ENCODE data around the gene PRDX3.
A peak's percentile ranks its signal among the peaks of the same experiment; 100 is the strongest.

The PRDX3 gene

DNA sequence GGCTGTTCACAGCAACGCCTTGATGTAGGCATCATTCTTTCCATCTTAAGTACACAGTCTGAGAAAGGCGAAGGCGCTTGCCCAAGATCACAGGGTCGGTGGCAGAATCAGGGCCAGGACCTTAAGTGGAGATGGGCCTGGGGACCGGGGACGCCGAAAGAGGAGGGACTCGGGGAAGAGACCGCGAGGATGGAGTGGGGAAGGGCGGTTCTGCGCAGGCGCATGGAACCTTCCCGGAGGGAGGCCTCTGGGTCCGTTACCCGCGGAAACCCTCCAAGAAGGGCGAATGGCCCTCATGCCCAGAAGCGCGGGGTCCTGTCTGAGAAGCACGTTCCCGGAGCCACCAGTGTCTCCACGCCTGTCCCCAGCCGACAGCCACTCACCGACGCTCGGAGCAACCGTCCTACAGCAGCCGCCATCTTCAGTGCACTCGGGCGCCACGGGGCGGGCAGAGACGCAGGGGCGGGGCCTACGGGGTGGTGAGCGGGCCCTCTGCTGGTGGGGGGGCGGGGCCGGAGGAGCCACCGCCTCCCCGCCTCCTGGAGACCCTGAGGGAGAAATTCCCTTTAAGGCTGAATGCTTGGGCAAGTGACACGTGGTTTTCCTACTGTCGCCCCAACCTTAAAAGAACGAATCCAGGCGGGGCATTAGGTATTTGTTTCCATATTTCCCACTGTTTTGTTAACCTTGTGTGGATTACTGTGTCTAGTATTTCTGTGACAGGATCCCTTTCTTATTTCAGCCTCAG lies at the start of gene PRDX3:
PRDX3 (minus strand) TSS at position 441 of the 748 bp plus-strand sequence; CDS start at position 419, 22 bp downstream.
- peak; percentile 63 for TF ChIP-seq CTCF (IDR thresholded peaks at IDR 0.05)
- no peaks in the 10 kb centered on the region for H3K27me3 ChIP-seq
- H3K9me3 ChIP-seq: no peaks in the 10 kb centered on the region
- H3K27ac ChIP-seq: peak within 1 kb of the TSS; percentile 80
- peaks cover 11 to 13% of the 10 kb centered on the region in 2 experiments for H3K4me1 ChIP-seq (ENCODE audit: control insufficient read depth in 1 of 2, insufficient read depth in 1 of 2, low read depth in 1 of 2, low read length in 1 of 2)
- H3K4me3 ChIP-seq (ENCODE audit: low read depth in 1 of 2, low read length in 1 of 2): peak within 1 kb of the TSS; percentile 92 to 99
- peaks cover 10% of the 10 kb centered on the region for H3K36me3 ChIP-seq

DNA sequence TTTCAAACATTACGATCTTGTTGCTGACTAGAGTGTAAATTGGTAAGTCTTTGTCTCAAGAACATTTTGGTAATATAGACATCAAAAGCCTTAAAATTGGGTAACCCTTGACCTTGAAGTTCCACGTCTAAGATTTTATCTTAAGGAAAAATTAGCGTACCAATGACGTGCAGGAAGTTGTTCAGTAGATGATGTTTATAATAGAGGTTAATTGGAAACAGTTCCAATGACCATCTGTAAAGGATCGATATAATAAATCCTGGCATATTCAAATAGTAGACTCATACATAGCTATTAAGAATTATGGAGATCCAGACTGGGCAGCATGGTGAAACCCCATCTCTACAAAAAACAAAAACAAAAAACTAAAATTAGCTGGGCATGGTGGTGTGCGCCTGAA lies 49.2 kb upstream of the PRDX3 start:
- Histone ChIP-seq H3K27me3 (peaks cover 1% of the 10 kb centered on the region), H3K36me3 (no peaks in the 10 kb centered on the region), H3K27ac (no peak overlapping the region), H3K4me3 (ENCODE audit: low read depth in 1 of 2, low read length in 1 of 2) (no peak overlapping the region), H3K9me3 (no peaks in the 10 kb centered on the region), H3K4me1 (ENCODE audit: control insufficient read depth in 1 of 2, insufficient read depth in 1 of 2, low read depth in 1 of 2, low read length in 1 of 2) (no peaks in the 10 kb centered on the region)
- no peak for TF ChIP-seq CTCF (IDR thresholded peaks at IDR 0.05)

- H3K4me3 ChIP-seq (ENCODE audit: low read depth in 1 of 2, low read length in 1 of 2): no peak overlapping the region
- H3K4me1 ChIP-seq (ENCODE audit: control insufficient read depth in 1 of 2, insufficient read depth in 1 of 2, low read depth in 1 of 2, low read length in 1 of 2): no peaks in the 10 kb centered on the region
- H3K9me3 ChIP-seq: no peaks in the 10 kb centered on the region
- no peak for TF ChIP-seq CTCF (IDR thresholded peaks at IDR 0.05)
- H3K36me3 ChIP-seq: no peaks in the 10 kb centered on the region
- H3K27me3 ChIP-seq: peaks cover 7% of the 10 kb centered on the region
- no peak overlapping the region for H3K27ac ChIP-seq
Observed at GRCh38 chr10:119225083-119225658, 46.6 kb upstream of the PRDX3 start.

GRCh38 chr10:119222966-119223386 lies 44.4 kb upstream of the PRDX3 start:
- peaks cover 7% of the 10 kb centered on the region for H3K27me3 ChIP-seq
- no peaks in the 10 kb centered on the region for H3K9me3 ChIP-seq
- TF ChIP-seq CTCF (IDR thresholded peaks at IDR 0.05): no peak
- H3K4me1 ChIP-seq (ENCODE audit: control insufficient read depth in 1 of 2, insufficient read depth in 1 of 2, low read depth in 1 of 2, low read length in 1 of 2): no peaks in the 10 kb centered on the region
- no peaks in the 10 kb centered on the region for H3K36me3 ChIP-seq
- no peak overlapping the region for H3K4me3 ChIP-seq (ENCODE audit: low read depth in 1 of 2, low read length in 1 of 2)
- H3K27ac ChIP-seq: no peak overlapping the region

GRCh38 chr10:119222537-119222936 lies 43.9 kb upstream of the PRDX3 start:
- no peak for TF ChIP-seq CTCF (IDR thresholded peaks at IDR 0.05)
- Histone ChIP-seq H3K27ac (no peak overlapping the region), H3K27me3 (peaks cover 7% of the 10 kb centered on the region), H3K4me3 (ENCODE audit: low read depth in 1 of 2, low read length in 1 of 2) (no peak overlapping the region), H3K9me3 (no peaks in the 10 kb centered on the region), H3K4me1 (ENCODE audit: control insufficient read depth in 1 of 2, insufficient read depth in 1 of 2, low read depth in 1 of 2, low read length in 1 of 2) (no peaks in the 10 kb centered on the region), H3K36me3 (no peaks in the 10 kb centered on the region)

Measured in neutrophil (primary cell).